ENCODE data around the gene KCMF1.

The KCMF1 gene

DNA sequence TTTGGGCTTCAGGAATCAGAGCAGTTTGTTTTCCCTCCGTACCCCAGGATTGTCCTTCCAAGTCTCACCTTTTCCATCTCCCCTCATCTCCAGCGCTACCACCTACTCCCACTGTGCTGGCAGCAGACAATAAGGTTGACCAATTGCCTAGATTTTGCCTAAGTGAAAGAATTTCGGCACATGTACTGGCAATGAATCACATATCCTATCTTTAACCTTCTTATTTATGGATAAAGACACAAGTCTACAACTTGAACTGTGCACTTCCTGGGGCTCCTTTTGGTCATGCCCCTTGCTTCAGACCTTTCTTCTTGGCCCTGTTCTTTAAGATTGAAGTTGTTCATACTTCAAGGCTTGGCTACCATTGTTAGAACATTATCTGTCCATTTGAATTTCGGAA is 71.4 kb downstream of the KCMF1 start:
- TF ChIP-seq CEBPB (IDR thresholded peaks at IDR 0.05): no peak
- TF ChIP-seq, protein P1, sequence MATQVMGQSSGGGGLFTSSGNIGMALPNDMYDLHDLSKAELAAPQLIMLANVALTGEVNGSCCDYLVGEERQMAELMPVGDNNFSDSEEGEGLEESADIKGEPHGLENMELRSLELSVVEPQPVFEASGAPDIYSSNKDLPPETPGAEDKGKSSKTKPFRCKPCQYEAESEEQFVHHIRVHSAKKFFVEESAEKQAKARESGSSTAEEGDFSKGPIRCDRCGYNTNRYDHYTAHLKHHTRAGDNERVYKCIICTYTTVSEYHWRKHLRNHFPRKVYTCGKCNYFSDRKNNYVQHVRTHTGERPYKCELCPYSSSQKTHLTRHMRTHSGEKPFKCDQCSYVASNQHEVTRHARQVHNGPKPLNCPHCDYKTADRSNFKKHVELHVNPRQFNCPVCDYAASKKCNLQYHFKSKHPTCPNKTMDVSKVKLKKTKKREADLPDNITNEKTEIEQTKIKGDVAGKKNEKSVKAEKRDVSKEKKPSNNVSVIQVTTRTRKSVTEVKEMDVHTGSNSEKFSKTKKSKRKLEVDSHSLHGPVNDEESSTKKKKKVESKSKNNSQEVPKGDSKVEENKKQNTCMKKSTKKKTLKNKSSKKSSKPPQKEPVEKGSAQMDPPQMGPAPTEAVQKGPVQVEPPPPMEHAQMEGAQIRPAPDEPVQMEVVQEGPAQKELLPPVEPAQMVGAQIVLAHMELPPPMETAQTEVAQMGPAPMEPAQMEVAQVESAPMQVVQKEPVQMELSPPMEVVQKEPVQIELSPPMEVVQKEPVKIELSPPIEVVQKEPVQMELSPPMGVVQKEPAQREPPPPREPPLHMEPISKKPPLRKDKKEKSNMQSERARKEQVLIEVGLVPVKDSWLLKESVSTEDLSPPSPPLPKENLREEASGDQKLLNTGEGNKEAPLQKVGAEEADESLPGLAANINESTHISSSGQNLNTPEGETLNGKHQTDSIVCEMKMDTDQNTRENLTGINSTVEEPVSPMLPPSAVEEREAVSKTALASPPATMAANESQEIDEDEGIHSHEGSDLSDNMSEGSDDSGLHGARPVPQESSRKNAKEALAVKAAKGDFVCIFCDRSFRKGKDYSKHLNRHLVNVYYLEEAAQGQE (IDR thresholded peaks at IDR 0.05; ENCODE audit: low read depth): no peak
- no peak for TF ChIP-seq YY1 (IDR thresholded peaks at IDR 0.05; ENCODE audit: low read depth)
- no peak for TF ChIP-seq EP300 (IDR thresholded peaks at IDR 0.05; ENCODE audit: borderline replicate concordance)
- no peak for TF ChIP-seq TEAD4 (IDR thresholded peaks at IDR 0.05)
- no peak for TF ChIP-seq NFIC (IDR thresholded peaks at IDR 0.05)
- TF ChIP-seq CREB1 (IDR thresholded peaks at IDR 0.05; ENCODE audit: low read depth): no peak
- TF ChIP-seq FOXM1 (IDR thresholded peaks at IDR 0.05; ENCODE audit: borderline replicate concordance, low read depth): no peak
- TF ChIP-seq, protein P2, sequence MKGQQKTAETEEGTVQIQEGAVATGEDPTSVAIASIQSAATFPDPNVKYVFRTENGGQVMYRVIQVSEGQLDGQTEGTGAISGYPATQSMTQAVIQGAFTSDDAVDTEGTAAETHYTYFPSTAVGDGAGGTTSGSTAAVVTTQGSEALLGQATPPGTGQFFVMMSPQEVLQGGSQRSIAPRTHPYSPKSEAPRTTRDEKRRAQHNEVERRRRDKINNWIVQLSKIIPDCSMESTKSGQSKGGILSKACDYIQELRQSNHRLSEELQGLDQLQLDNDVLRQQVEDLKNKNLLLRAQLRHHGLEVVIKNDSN (IDR thresholded peaks at IDR 0.05): no peak
- TF ChIP-seq TAF1 (IDR thresholded peaks at IDR 0.05; ENCODE audit: low read depth): no peak
- no peak for TF ChIP-seq TCF12 (IDR thresholded peaks at IDR 0.05; ENCODE audit: low read depth)
- TF ChIP-seq ZBTB7A (IDR thresholded peaks at IDR 0.05; ENCODE audit: low read depth): no peak
- TF ChIP-seq, protein P3, sequence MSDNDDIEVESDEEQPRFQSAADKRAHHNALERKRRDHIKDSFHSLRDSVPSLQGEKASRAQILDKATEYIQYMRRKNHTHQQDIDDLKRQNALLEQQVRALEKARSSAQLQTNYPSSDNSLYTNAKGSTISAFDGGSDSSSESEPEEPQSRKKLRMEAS (IDR thresholded peaks at IDR 0.05): no peak
- no peak for TF ChIP-seq EGR1 (IDR thresholded peaks at IDR 0.05)
- no peak for TF ChIP-seq RAD21 (IDR thresholded peaks at IDR 0.05; ENCODE audit: low read depth)

DNA sequence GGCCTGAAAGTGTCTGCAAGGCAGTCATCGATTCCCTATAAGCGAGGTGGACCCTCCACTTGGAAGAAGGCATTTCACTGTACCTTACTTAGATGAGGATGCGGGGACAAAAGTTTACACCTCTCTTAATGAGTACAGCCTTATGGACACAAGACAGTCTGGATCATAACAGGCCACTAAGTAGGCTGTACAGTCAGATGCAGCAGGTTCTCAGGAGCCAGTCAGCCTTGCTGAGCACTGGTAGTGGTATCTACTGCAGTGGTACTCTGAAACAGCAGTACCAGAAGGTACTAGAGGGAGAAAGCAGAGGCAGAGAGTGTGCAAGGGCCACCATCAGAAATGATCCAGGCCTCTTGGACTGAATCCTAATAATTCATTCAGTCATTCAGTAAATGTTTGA is 77.6 kb downstream of the KCMF1 start:
- TF ChIP-seq TCF12 (IDR thresholded peaks at IDR 0.05; ENCODE audit: low read depth): no peak
- no peak for TF ChIP-seq CREB1 (IDR thresholded peaks at IDR 0.05; ENCODE audit: low read depth)

DNA sequence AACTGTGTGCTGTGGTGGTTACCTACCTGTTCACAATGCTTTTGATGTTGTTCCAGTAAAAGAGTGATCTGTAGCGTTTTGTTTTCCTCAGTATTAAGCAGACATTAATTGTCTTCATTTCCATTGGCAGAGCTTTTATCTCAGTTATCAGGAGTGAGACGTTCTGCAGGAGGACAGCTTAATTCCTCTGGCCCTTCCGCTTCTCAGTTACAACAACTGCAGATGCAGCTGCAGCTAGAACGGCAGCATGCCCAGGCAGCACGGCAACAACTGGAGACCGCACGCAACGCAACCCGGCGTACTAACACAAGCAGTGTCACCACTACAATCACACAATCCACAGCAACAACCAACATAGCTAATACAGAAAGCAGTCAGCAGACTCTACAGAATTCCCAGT is 78.3 kb downstream of the KCMF1 start:
- no peak for TF ChIP-seq EGR1 (IDR thresholded peaks at IDR 0.05)
- TF ChIP-seq CREB1 (IDR thresholded peaks at IDR 0.05; ENCODE audit: low read depth): no peak
- no peak for TF ChIP-seq TEAD4 (IDR thresholded peaks at IDR 0.05)

DNA sequence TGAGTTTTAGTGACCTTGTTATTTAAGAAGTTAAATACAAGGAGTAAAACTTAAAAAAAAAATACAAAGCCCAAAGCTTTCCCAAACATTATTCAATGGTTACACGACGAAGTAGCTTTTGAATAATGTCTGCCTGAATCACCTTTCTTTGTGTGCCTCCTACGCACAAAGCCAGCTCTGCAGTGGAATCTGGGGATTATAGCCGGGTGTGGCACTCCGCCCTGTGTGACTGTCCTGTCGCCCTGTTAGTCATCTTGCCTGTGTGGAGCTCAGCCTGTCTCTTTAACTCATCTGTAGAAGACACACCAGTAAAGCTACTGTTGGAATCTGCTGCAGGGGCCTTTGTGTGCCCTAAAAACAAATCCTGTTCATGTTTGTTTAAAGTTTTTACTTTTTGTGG is 82.8 kb downstream of the KCMF1 start:
- TF ChIP-seq YY1 (IDR thresholded peaks at IDR 0.05; ENCODE audit: low read depth) (no peak), EGR1 (IDR thresholded peaks at IDR 0.05) (peak; percentile 36; the same call in 1 of the 2 replicates), FOXM1 (IDR thresholded peaks at IDR 0.05; ENCODE audit: borderline replicate concordance, low read depth) (no peak), TEAD4 (IDR thresholded peaks at IDR 0.05) (peak; percentile 6; the same call in 1 of the 2 replicates), EP300 (IDR thresholded peaks at IDR 0.05; ENCODE audit: borderline replicate concordance) (peak; percentile 13; the same call in 1 of the 2 replicates), NFIC (IDR thresholded peaks at IDR 0.05) (no peak), TCF12 (IDR thresholded peaks at IDR 0.05; ENCODE audit: low read depth) (no peak), CEBPB (IDR thresholded peaks at IDR 0.05) (no peak), ZBTB7A (IDR thresholded peaks at IDR 0.05; ENCODE audit: low read depth) (no peak), CREB1 (IDR thresholded peaks at IDR 0.05; ENCODE audit: low read depth) (no peak)
- TF ChIP-seq, protein P2 (IDR thresholded peaks at IDR 0.05): no peak
- TF ChIP-seq, protein P3 (IDR thresholded peaks at IDR 0.05): no peak

DNA sequence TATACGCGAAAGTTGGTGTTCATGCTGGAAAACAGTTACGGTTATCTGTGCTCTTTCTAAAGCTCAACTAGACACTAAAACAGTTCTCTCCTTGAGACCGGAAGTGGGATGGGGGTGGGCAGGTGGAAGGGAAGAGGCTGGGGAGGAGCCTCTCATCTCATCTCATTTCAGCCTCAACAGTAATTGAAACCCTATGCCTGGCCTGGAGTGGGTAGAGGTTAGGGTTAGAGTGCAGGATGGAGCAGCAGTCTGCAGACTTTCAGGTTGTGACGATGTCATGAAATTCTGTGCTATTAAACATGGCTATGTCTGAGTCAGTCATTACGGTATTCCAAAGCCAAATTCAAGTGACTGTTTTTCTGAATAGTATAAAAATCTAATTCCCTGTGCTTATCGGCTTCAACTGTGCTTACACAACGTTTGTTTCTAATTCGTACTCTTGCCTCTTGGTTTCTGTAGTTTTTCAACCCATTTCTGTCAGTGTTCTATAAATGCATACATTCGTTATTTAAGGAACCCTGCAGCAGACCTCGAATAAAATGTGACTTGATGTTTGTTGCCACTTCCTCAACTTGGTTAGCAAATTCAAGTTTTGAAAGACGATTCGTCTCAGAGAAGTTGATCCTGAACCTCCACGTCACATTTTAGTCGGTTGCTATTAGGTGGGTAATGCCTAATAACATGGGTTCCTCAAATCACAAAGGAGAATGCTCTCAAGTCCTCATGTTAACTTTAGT is 86.4 kb downstream of the KCMF1 start:
- no peak for TF ChIP-seq CREB1 (IDR thresholded peaks at IDR 0.05; ENCODE audit: low read depth)
- no peak for TF ChIP-seq EGR1 (IDR thresholded peaks at IDR 0.05)
- no peak for TF ChIP-seq NFIC (IDR thresholded peaks at IDR 0.05)
- TF ChIP-seq EP300 (IDR thresholded peaks at IDR 0.05; ENCODE audit: borderline replicate concordance): no peak
- no peak for TF ChIP-seq TEAD4 (IDR thresholded peaks at IDR 0.05)
- no peak for TF ChIP-seq YY1 (IDR thresholded peaks at IDR 0.05; ENCODE audit: low read depth)
- TF ChIP-seq TAF1 (IDR thresholded peaks at IDR 0.05; ENCODE audit: low read depth): no peak
- no peak for TF ChIP-seq ZBTB7A (IDR thresholded peaks at IDR 0.05; ENCODE audit: low read depth)
- TF ChIP-seq TCF12 (IDR thresholded peaks at IDR 0.05; ENCODE audit: low read depth): no peak
- TF ChIP-seq, protein P2 (IDR thresholded peaks at IDR 0.05): no peak
- no peak for TF ChIP-seq CEBPB (IDR thresholded peaks at IDR 0.05)
- no peak for TF ChIP-seq FOXM1 (IDR thresholded peaks at IDR 0.05; ENCODE audit: borderline replicate concordance, low read depth)
- TF ChIP-seq, protein P3 (IDR thresholded peaks at IDR 0.05): no peak
- no peak for TF ChIP-seq RAD21 (IDR thresholded peaks at IDR 0.05; ENCODE audit: low read depth)
- TF ChIP-seq, protein P1 (IDR thresholded peaks at IDR 0.05; ENCODE audit: low read depth): no peak
